ENCODE data around the gene KCNJ5. TPM values are rescaled to one million over a fixed set of nuclear protein-coding genes. Genes with fewer than 3 reads are reported as not detected.

Gene KCNJ5
- total RNA-seq, 1 experiment from 2014 or later: 0.17 TPM

GRCh38 chr11:128884054-128884453 is 7.1 kb upstream of the KCNJ5 start (continued):
- TF ChIP-seq CTCF (IDR thresholded peaks at IDR 0.05 in 2 of 3, conservative IDR thresholded peaks at IDR 0.05 in 1 of 3; ENCODE audit: borderline replicate concordance in 1 of 3, insufficient read depth in 1 of 3, low read depth in 2 of 3, low read length in 2 of 3): no peak
- no peak for TF ChIP-seq SRF (IDR thresholded peaks at IDR 0.05; ENCODE audit: low read depth)
- TF ChIP-seq CEBPB (IDR thresholded peaks at IDR 0.05; ENCODE audit: low read depth): no peak

- no TSS peak for BruUV-seq (replicated peaks)
- H3K36me3 ChIP-seq (ENCODE audit: control insufficient read depth in 1 of 2, insufficient read depth in 2 of 2, low read length in 2 of 2): no peaks in the 10 kb centered on the region
- ChIA-PET POLR2A (interaction anchor here (1.1 to 1.9 kb wide), 2 partner anchors 71 to 72 kb away, joined by 3 to 5 read pairs; no protein-coding TSS in a partner anchor), CTCF (interaction anchor here (0.9 to 5.7 kb wide), 14 partner anchors 10 to 712 kb away, joined by 3 to 213 read pairs (median 6); no protein-coding TSS in a partner anchor), RAD21 (ENCODE audit: low non-redundant PET in 1 of 2, low total read pairs in 2 of 2, uncharacterized antibody in 2 of 2, unreplicated experiment in 2 of 2) (interaction anchor here (0.7 to 1.8 kb wide), 5 partner anchors 21 to 447 kb away, joined by 3 to 22 read pairs (median 4); no protein-coding TSS in a partner anchor)
- DNase-seq (ENCODE audit: low read depth, low spot score) (peak; percentile 63), ATAC-seq (peak; percentile 82)
- intact Hi-C loops (cut with micrococcal nuclease): loop anchor here (1.0 to 5.0 kb wide), 5 partner anchors 22 to 865 kb away; no protein-coding TSS in a partner anchor
- no peak overlapping the region for H3K9ac ChIP-seq (ENCODE audit: low read length)
- no peaks in the 10 kb centered on the region for H3K79me2 ChIP-seq (ENCODE audit: insufficient read depth, low read length)
- TF ChIP-seq CTCF (IDR thresholded peaks at IDR 0.05 in 2 of 3, conservative IDR thresholded peaks at IDR 0.05 in 1 of 3; ENCODE audit: borderline replicate concordance in 1 of 3, insufficient read depth in 1 of 3, low read depth in 2 of 3, low read length in 2 of 3): peak; percentile 62 to 95 (median 81); a peak in 5 of 6 replicates
- no peak for TF ChIP-seq POLR2AphosphoS5 (IDR thresholded peaks at IDR 0.05; ENCODE audit: low read depth, low read length)
- peak; percentile 98 for TF ChIP-seq RAD21 (IDR thresholded peaks at IDR 0.05; ENCODE audit: low read depth)
- 0 out of 2 replicates have a peak, but pooled peaks have one; percentile 14 for TF ChIP-seq SP1 (IDR thresholded peaks at IDR 0.05; ENCODE audit: low read depth)
- H3K4me1 ChIP-seq (ENCODE audit: control insufficient read depth in 1 of 2, insufficient read depth in 2 of 2, low read length in 2 of 2): peaks cover 0 to under 1% of the 10 kb centered on the region in 2 experiments; a peak in 1 of 4 replicates
- no peaks in the 10 kb centered on the region for H3K27me3 ChIP-seq (ENCODE audit: insufficient read depth, low read length)
- H3K4me2 ChIP-seq (ENCODE audit: low read length): peak overlapping the region; percentile 42
- H3K4me3 ChIP-seq (replicated peaks in 1 of 2; ENCODE audit: low read depth in 1 of 2, low read length in 2 of 2): no peak overlapping the region
- H4K20me1 ChIP-seq (ENCODE audit: insufficient read depth): no peaks in the 10 kb centered on the region
- H2AFZ ChIP-seq (ENCODE audit: low read depth, low read length, poor library complexity, severe bottlenecking): no peak overlapping the region
- H3K9me3 ChIP-seq (ENCODE audit: control insufficient read depth in 1 of 2, insufficient read depth in 1 of 2, low read depth in 1 of 2, low read length in 2 of 2): no peaks in the 10 kb centered on the region
- no peaks in the 10 kb centered on the region for H3K9me2 ChIP-seq (ENCODE audit: insufficient read depth)
- H3K27ac ChIP-seq (ENCODE audit: low read depth, low read length): no peak overlapping the region
These were observed 6.3 kb upstream of the KCNJ5 start for GRCh38 chr11:128884703-128885338.
